Caco-2 (cell line): ENCODE measurements around the gene BRD3OS. TPM values are rescaled to one million over a fixed set of nuclear protein-coding genes. Genes with fewer than 3 reads are reported as not detected.

ENCODE experiments used
- BruUV-seq: library from RNA; stranded (reverse); fragments of 400-500 nt; replicated peaks from 2 replicates; lab custom pipeline; 2021; lab: Mats Ljungman, UMichigan
- CTCF ChIA-PET: fragments of 300-600 bp; sonication (Branson Sonifier 250); formaldehyde crosslinking; loops from one replicate; lab custom pipeline; 2022; ENCODE audit warnings: antibody characterized with exemption; lab: Charles Lee
- POLR2A ChIA-PET: fragments of 300-600 bp; sonication (Branson Sonifier 250); formaldehyde crosslinking; loops from one replicate; lab custom pipeline; 2022; ENCODE audit warnings: antibody characterized with exemption; lab: Charles Lee
- DNase-seq, 2 experiments: peaks; one replicate each; pipeline versions ENCODE4 v3.0.0 to v3.0.0-alpha.2; 2020 to 2022
- H3K27me3 ChIP-seq: replicated peaks from 2 replicates; pipeline ENCODE4 v1.6.0; 2011; ENCODE audit warnings: low read length; ENCODE audit not compliant: control insufficient read depth, insufficient read depth
- H3K36me3 ChIP-seq: 2 replicates; pipeline ENCODE4 v1.5.1; 2011; ENCODE audit warnings: low read length; ENCODE audit not compliant: control insufficient read depth, insufficient read depth
- H3K4me1 ChIP-seq: fragments of 250-450 bp; sonication (Bioruptor Pico); 2 replicates; pipeline ENCODE4 v1.5.1; 2020; ENCODE audit warnings: mild to moderate bottlenecking
- H3K4me3 ChIP-seq: 2 replicates; pipeline ENCODE4 v1.5.1; 2011; ENCODE audit warnings: low read depth, mild to moderate bottlenecking, control low read depth, low read length
- H3K9me3 ChIP-seq: fragments of 250-450 bp; sonication (Bioruptor Pico); 2 replicates; pipeline ENCODE4 v1.5.1; 2020; ENCODE audit warnings: mild to moderate bottlenecking, moderate library complexity
- H3K27ac Mint-ChIP-seq: one replicate; pipeline ENCODE4 v1.8.0; 2022; ENCODE audit warnings: mixed read lengths; ENCODE audit not compliant: unreplicated experiment
- H3K27me3 Mint-ChIP-seq: one replicate; pipeline ENCODE4 v1.8.0; 2022; ENCODE audit warnings: mixed read lengths; ENCODE audit not compliant: insufficient read depth, unreplicated experiment
- H3K36me3 Mint-ChIP-seq: one replicate; pipeline ENCODE4 v1.8.0; 2022; ENCODE audit warnings: mild to moderate bottlenecking, mixed read lengths; ENCODE audit not compliant: insufficient read depth, unreplicated experiment
- H3K4me1 Mint-ChIP-seq: one replicate; pipeline ENCODE4 v1.8.0; 2022; ENCODE audit warnings: low read depth, mixed read lengths; ENCODE audit not compliant: unreplicated experiment
- H3K4me3 Mint-ChIP-seq: one replicate; pipeline ENCODE4 v1.8.0; 2022; ENCODE audit warnings: mild to moderate bottlenecking, moderate library complexity, mixed read lengths; ENCODE audit not compliant: unreplicated experiment
- H3K9me3 Mint-ChIP-seq: one replicate; pipeline ENCODE4 v1.8.0; 2022; ENCODE audit warnings: mixed read lengths; ENCODE audit not compliant: unreplicated experiment
- CTCF ChIP-seq, 2 experiments: fragments of 200-600 bp in 1 of 2; IDR thresholded peaks; 1 replicate in 1 of 2; 2 replicates in 1 of 2; pipeline versions ENCODE4 v1.5.1 to v1.8.0; 2011 to 2022; ENCODE audit warnings: antibody characterized with exemption in 1 of 2, control low read depth in 1 of 2, inconsistent platforms in 1 of 2, low read depth in 1 of 2, low read length in 1 of 2, mild to moderate bottlenecking in 1 of 2, moderate library complexity in 1 of 2; ENCODE audit not compliant: insufficient read depth in 1 of 2, severe bottlenecking in 1 of 2, unreplicated experiment in 1 of 2
- intact Hi-C: fragments of 100-400 bp; cut with micrococcal nuclease; formaldehyde crosslinking; loops from one replicate; pipeline ENCODE4 v1.10.0; 2022; ENCODE audit not compliant: unreplicated experiment
- total RNA-seq: library from RNA; stranded (reverse); gene quantifications from 2 replicates; pipeline ENCODE4 v1.2.3, GENCODE V29; 2022

The BRD3OS gene
- total RNA-seq, 1 experiment from 2014 or later: 9.4 TPM

GRCh38 chr9:134004131-134004873, 21.0 kb upstream of the BRD3OS start:
- no TSS peak for BruUV-seq
- Mint-ChIP-seq H3K36me3 (no peaks in the 10 kb centered on the region), H3K4me3 (no peak overlapping the region), H3K9me3 (peaks cover 9% of the 10 kb centered on the region), H3K27me3 (no peaks in the 10 kb centered on the region), H3K4me1 (no peaks in the 10 kb centered on the region), H3K27ac (peak overlapping the region; percentile 33)
- H3K36me3 ChIP-seq: no peaks in the 10 kb centered on the region
- TF ChIP-seq CTCF (IDR thresholded peaks at IDR 0.05; ENCODE audit: insufficient read depth in 1 of 2, low read depth in 1 of 2, low read length in 1 of 2, severe bottlenecking in 1 of 2, unreplicated experiment in 1 of 2): no peak
- H3K4me1 ChIP-seq: no peaks in the 10 kb centered on the region
- CTCF ChIA-PET: no interaction called here
- no peaks in the 10 kb centered on the region for H3K27me3 ChIP-seq
- intact Hi-C loops: no loop called here
- POLR2A ChIA-PET: no interaction called here
- H3K4me3 ChIP-seq: no peak overlapping the region
- no peaks in the 10 kb centered on the region for H3K9me3 ChIP-seq
- DNase-seq: no peak

- H3K27me3 Mint-ChIP-seq: no peaks in the 10 kb centered on the region
- Histone ChIP-seq H3K36me3 (no peaks in the 10 kb centered on the region), H3K4me1 (no peaks in the 10 kb centered on the region), H3K4me3 (no peak overlapping the region), H3K9me3 (no peaks in the 10 kb centered on the region), H3K27me3 (no peaks in the 10 kb centered on the region)
- ChIA-PET CTCF (no interaction called here), POLR2A (no interaction called here)
- H3K27ac Mint-ChIP-seq: peak overlapping the region; percentile 33
- H3K9me3 Mint-ChIP-seq: peaks cover 9% of the 10 kb centered on the region
- no peaks in the 10 kb centered on the region for H3K4me1 Mint-ChIP-seq
- BruUV-seq: no TSS peak
- intact Hi-C loops: no loop called here
- no peak for TF ChIP-seq CTCF (IDR thresholded peaks at IDR 0.05; ENCODE audit: insufficient read depth in 1 of 2, low read depth in 1 of 2, low read length in 1 of 2, severe bottlenecking in 1 of 2, unreplicated experiment in 1 of 2)
- H3K36me3 Mint-ChIP-seq: no peaks in the 10 kb centered on the region
- H3K4me3 Mint-ChIP-seq: no peak overlapping the region
- no peak for DNase-seq
These were observed 20.4 kb upstream of the BRD3OS start for GRCh38 chr9:134004881-134005280.

GRCh38 chr9:134005381-134005780, 19.9 kb upstream of the BRD3OS start:
- Mint-ChIP-seq H3K36me3 (no peaks in the 10 kb centered on the region), H3K4me1 (no peaks in the 10 kb centered on the region), H3K27me3 (no peaks in the 10 kb centered on the region), H3K4me3 (no peak overlapping the region), H3K9me3 (peaks cover 9% of the 10 kb centered on the region), H3K27ac (peak overlapping the region; percentile 33)
- no peak for DNase-seq
- no peaks in the 10 kb centered on the region for H3K4me1 ChIP-seq
- no peaks in the 10 kb centered on the region for H3K27me3 ChIP-seq
- H3K36me3 ChIP-seq: no peaks in the 10 kb centered on the region
- CTCF ChIA-PET: interaction anchor here (1.5 kb wide), 1 partner anchor 12 kb away, joined by 4 read pairs; no protein-coding TSS in a partner anchor
- H3K9me3 ChIP-seq: no peaks in the 10 kb centered on the region
- TF ChIP-seq CTCF (IDR thresholded peaks at IDR 0.05; ENCODE audit: insufficient read depth in 1 of 2, low read depth in 1 of 2, low read length in 1 of 2, severe bottlenecking in 1 of 2, unreplicated experiment in 1 of 2): no peak
- intact Hi-C loops: no loop called here
- BruUV-seq: no TSS peak
- POLR2A ChIA-PET: no interaction called here
- no peak overlapping the region for H3K4me3 ChIP-seq
